Stimulated activated CD8-positive, alpha-beta memory T cell treated with anti-CD3 and anti-CD28 coated beads, Interleukin-2, amount 100 ng/mL, for 1 hour (primary cell): ENCODE results near the gene SREBF2.
"Not testable (repeated sequence)": the region's sequence is repeated elsewhere in the genome, so short reads cannot be mapped to it uniquely, and the experiment has no call there.

ENCODE experiments used
- DNase-seq, 2 donors: peaks; one replicate each; pipeline ENCODE4 v3.0.0-alpha.2; 2020; ENCODE audit warnings: low read depth in 2 of 2

The SREBF2 gene

DNA sequence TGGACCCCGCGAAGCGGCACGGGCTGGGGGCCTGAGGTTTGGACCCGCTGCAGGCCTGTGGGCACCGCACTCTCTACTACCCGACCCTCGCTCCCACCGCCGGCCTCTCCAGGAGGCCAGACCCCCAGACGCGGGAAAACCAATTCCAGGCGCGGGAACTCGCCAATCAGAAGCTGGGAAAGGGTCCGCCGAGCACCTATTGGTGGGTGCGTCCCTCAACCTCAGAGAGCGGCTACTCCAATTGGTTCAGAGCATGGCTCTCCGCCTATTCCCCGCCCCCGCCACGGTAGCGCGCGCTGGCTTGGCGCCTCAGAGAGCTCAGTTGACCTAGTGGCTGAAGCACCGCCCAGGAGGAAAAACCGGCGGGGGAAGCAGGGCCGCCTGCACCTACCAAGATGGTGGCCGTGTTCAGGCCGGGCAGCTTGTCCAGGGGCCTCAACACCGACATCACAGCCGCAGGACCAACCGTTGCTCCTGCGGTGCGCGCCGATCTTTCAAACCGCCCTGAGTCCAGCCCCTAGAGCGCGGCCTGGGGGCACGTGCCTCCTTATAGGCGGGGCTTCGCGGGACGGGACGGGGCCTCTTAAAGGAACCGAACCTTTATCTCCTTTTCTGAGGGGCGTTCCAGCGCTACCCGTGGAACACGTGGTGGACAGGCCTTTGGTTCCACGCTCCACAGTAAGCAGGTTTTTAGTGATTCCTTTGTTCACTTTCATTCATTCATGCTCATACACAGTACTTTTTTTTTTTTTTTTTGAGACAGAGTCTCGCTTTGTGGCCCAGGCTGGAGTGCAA lies 113.9 kb downstream of the SREBF2 start, which contains the start of gene CENPM:
Gene CENPM (minus strand): TSS at position 524 of the 795 bp plus-strand sequence. CDS start 76 bp downstream, at position 448.
- DNase-seq = peak; percentile 66 to 73

DNA sequence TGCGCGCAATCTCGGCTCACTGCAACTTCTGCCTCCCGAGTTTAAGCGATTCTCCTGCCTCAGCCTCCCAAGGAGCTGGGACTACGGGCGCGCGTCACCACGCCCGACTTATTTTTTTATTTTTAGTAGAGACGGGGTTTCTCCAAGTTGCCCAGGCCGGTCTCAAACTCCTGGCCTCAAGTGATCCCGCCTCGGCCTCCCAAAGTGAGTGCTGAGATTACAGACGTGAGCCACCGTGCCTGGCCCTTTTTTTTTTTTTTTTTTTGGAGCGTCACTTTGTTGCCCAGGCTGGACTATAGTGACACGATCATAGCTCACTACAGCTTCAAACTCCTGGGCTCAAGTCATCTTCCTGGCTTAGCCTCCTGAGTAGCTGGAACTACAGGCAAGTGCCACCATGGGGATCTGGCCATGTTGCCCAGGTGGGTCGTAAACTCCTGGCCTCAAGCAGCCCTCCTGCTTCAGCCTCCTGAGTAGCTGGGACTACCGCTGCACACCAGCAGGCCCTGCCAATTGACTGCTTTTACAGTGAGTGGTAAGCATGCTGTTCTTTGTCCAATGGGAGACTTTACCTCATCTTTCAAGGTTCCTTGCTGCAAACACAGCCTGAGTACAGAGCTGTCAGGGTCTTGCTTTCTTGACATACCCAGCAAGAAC lies 114.6 kb downstream of the SREBF2 start:
- no peak for DNase-seq

DNA sequence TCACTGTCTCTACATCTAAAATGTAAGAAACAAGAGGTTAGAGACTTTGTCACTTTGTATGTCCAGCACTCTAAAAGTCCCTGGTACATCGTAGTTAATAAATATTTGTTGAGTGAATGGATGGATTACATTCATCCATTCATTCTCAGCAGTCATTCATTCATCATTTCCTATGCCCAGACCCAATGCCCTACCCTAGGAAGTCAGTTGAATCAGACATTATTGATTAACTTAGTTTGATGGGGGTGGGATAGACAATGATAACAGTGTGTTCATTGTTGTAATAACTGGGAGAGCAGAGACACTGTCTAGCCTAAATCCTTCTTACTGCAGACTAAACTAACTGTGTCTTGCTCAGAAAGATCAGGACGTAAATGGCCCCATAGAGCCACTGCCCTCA lies 115.2 kb downstream of the SREBF2 start:
- DNase-seq = no peak

DNA sequence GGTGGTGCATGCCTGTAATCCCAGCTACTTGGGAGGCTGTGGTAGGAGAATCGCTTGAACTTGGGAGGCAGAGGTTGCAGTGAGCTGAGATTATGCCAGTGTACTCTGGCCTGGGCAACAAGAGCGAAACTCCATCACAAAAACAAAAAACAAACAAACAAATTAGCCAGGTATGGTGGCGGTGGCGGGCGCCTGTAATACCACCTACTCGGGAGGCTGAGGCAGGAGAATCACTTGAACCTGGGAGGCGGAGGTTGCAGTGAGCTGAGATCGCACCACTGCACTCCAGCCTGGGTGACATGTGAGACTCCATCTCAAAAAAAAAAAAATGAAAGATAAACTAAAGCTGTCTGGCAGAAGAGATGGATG lies 116.0 kb downstream of the SREBF2 start:
- DNase-seq = not testable (repeated sequence)

DNA sequence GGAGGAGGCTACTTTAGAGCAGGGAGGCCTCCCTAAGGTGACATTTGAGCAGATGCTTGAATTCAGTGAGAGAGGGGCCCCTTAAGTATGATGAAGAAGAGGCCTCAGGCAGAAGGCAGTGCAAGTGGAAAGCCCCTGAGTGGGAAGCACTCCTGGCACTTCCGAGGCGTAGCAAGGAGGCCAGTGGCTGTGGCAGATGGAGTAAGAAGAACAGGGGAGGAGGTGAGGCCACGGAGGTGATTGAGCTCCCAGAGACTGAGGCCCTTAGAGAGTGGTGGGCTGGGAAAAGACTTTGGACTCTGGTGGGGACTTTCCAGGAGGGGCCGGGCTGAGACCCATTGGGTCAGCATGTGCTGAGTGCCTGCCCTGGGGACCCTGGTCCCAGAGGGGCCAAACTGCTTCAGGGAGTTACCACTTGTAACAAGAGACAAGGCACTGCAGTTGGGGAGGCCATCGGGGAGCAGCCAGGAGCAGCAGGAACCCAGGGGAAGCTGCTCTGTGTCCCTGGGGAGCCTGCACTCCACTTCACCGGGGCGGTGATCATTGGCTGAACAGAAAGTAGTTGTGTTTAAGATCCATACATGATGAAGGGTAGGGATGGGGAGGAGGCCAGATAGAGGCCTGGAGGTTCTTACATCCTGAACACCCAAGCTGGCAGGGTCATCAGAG lies 116.5 kb downstream of the SREBF2 start:
- DNase-seq = no peak

DNA sequence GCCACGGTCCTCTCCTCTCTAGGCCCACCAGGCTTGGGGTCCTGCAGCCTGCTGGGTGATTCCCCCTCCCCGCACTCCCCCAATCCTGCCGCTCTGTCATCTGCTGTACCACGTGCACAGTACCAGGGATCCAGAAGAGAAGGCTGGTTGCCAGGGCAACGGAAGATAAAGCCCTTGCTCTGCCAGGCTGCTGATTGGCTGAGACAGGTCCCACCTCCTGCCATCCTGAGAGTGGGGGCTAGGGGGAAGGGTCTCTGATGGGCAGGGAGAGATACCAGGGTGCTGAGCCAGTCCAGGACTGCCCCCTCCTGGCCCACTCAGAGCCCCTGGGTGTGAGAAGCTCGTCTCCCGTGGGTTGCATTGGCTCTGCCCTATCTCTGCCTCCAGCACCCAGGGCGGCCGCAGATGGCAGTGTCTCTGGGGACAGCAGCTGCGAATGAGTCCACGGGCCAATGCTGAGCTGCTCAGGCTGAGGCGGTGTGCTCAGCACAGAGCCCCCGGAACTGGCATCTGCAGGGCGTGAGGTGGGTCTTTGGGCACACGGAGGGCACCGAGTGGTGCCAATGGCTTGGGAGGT lies 119.1 kb downstream of the SREBF2 start, which contains the start of gene SMIM45:
Gene SMIM45 (plus strand): TSS at position 253 of the 577 bp plus-strand sequence.
- no peak for DNase-seq

DNA sequence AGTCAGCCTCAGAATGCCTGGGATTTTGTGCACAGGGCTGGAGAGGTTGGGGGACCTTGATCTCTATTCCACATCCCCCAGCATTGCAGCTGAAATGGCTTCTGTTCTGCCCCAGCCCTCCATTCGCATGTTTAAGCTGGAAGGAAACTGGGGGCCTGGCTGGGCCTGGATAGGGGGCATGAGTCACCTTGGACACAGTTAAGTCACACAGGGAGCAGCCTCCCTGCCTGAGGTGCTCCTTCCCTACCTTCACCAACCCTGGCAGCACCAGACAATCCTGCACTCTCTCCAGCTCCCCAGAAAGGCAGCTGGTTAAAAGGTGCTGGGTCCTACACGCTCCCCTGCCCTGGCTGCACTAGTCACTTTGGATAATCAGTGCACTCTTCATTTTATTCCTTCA lies 119.8 kb downstream of the SREBF2 start:
- no peak for DNase-seq
